ENCODE results near the gene CFHR1. TPM values are rescaled to one million over a fixed set of nuclear protein-coding genes. Genes with fewer than 3 reads are reported as not detected.

The CFHR1 gene
- total RNA-seq, 1 donor from 2014 or later: 1.8 TPM

DNA sequence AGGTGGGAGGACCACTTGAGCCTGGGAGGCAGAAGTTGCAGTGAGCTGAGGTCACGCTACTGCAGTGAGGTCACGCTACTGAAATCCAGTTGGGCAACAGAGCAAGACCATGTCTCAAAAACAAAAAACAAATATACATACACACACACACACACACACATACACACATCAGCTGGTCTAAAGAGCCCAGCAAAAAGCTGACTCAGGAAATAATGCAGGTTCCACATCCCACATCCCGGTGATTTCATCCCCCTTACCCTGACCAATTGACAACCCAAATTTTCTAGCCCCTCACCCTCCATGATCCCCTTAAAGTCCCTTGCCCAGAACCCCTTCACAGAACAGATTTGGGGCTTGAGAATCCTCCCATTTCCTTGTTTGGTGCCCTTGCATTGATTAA, 56.4 kb downstream of the CFHR1 start:
- DNase-seq (ENCODE audit: low spot score): no peak

- DNase-seq (ENCODE audit: low spot score): no peak
Measured at GRCh38 chr1:196877964-196878363, 58.4 kb downstream of the CFHR1 start.

Other genes starting within 250 kb of the CFHR1 start
- 0.93 TPM for gene KCNT2, start 211.3 kb upstream of the CFHR1 start, total RNA-seq
- 72.7 TPM for gene CFH, start 167.7 kb upstream of the CFHR1 start, total RNA-seq
- gene CFHR3, start 44.9 kb upstream of the CFHR1 start, total RNA-seq: 0.39 TPM
- gene CFHR4, start 68.3 kb downstream of the CFHR1 start, total RNA-seq: not detected
- gene CFHR2, start 124.0 kb downstream of the CFHR1 start, total RNA-seq: not detected
- not detected for gene CFHR5, start 157.8 kb downstream of the CFHR1 start, total RNA-seq
- not detected for gene F13B, start 247.5 kb downstream of the CFHR1 start, total RNA-seq